HepG2 (cell line): Measurements from ENCODE around the gene CLCN1. TPM values are rescaled to one million over a fixed set of nuclear protein-coding genes. Genes with fewer than 3 reads are reported as not detected.

Experiments used
- ARID3A ChIP-seq: IDR thresholded peaks from 2 replicates; pipeline ENCODE4 v1.6.1; 2012; ENCODE audit warnings: low read depth, low read length, improper control_type of control experiment
- ATAD3A ChIP-seq: sonication (generic); formaldehyde crosslinking; IDR thresholded peaks from 2 replicates; pipeline ENCODE4 v1.4.0; 2020; ENCODE audit warnings: missing genetic modification reagents
- JDP2 ChIP-seq: sonication (generic); formaldehyde crosslinking; IDR thresholded peaks from 2 replicates; pipeline ENCODE4 v1.8.1; 2022; ENCODE audit warnings: missing genetic modification reagents, borderline replicate concordance
- KMT2A ChIP-seq: sonication (generic); formaldehyde crosslinking; IDR thresholded peaks from 2 replicates; pipeline ENCODE4 v1.4.0; 2020; ENCODE audit warnings: missing genetic modification reagents
- NFE2L2 ChIP-seq: fragments of 150-350 bp; IDR thresholded peaks from 2 replicates; pipeline ENCODE4 v1.6.1; 2014; ENCODE audit warnings: low read length
- NR2F1 ChIP-seq, 2 experiments: fragments of 450-650 bp in 1 of 2; formaldehyde crosslinking in 1 of 2; IDR thresholded peaks; 2 replicates each; pipeline versions ENCODE4 v1.5.0 to v1.6.1; 2016 to 2020; ENCODE audit warnings: mild to moderate bottlenecking in 1 of 2, missing compliant biosample characterization in 1 of 2, missing genetic modification reagents in 1 of 2, moderate library complexity in 1 of 2
- PITX1 ChIP-seq: sonication (generic); formaldehyde crosslinking; IDR thresholded peaks from 2 replicates; pipeline ENCODE4 v1.5.1; 2020; ENCODE audit warnings: mild to moderate bottlenecking, missing genetic modification reagents
- POGK ChIP-seq: sonication (generic); formaldehyde crosslinking; conservative IDR thresholded peaks from 2 replicates; pipeline ENCODE4 v1.8.0; 2022; ENCODE audit warnings: mild to moderate bottlenecking, moderate library complexity, missing genetic modification reagents
- SMARCC2 ChIP-seq: fragments of 450-650 bp; IDR thresholded peaks from 2 replicates; pipeline ENCODE4 v1.6.1; 2017; ENCODE audit warnings: antibody characterized with exemption, mild to moderate bottlenecking
- SMC3 ChIP-seq: IDR thresholded peaks from 2 replicates; pipeline ENCODE4 v1.6.1; 2011; ENCODE audit warnings: low read length, improper control_type of control experiment
- ZBTB37 ChIP-seq: sonication (generic); formaldehyde crosslinking; IDR thresholded peaks from 2 replicates; pipeline ENCODE4 v1.4.0; 2020; ENCODE audit warnings: mild to moderate bottlenecking, missing genetic modification reagents
- ZEB1 ChIP-seq: IDR thresholded peaks from 2 replicates; pipeline ENCODE4 v1.6.1; 2012; ENCODE audit warnings: mild to moderate bottlenecking, low read depth, inconsistent platforms; ENCODE audit not compliant: insufficient replicate concordance
- ZFP90 ChIP-seq: sonication (generic); formaldehyde crosslinking; IDR thresholded peaks from 2 replicates; pipeline ENCODE4 v1.8.0; 2022; ENCODE audit warnings: missing genetic modification reagents, mild to moderate bottlenecking, inconsistent platforms, borderline replicate concordance
- ZNF484 ChIP-seq: sonication (generic); formaldehyde crosslinking; IDR thresholded peaks from 2 replicates; pipeline ENCODE4 v1.5.1; 2020; ENCODE audit warnings: mild to moderate bottlenecking, low read depth, missing genetic modification reagents, borderline replicate concordance
- ZNF589 ChIP-seq: sonication (generic); formaldehyde crosslinking; conservative IDR thresholded peaks from 2 replicates; pipeline ENCODE4 v1.8.0; 2022; ENCODE audit warnings: mild to moderate bottlenecking, moderate library complexity, missing genetic modification reagents
- ZNF615 ChIP-seq: sonication (generic); formaldehyde crosslinking; IDR thresholded peaks from 2 replicates; pipeline ENCODE4 v1.5.0; 2020; ENCODE audit warnings: mild to moderate bottlenecking, missing genetic modification reagents, borderline replicate concordance
- ZSCAN22 ChIP-seq: sonication (generic); formaldehyde crosslinking; IDR thresholded peaks from 2 replicates; pipeline ENCODE4 v1.4.0; 2020; ENCODE audit warnings: mild to moderate bottlenecking, missing genetic modification reagents
- polyA plus RNA-seq, 8 experiments: library from polyadenylated mRNA; depleted of rRNA in 3 of 8; stranded (reverse) in 7 of 8; unstranded in 1 of 8; fragments of >200 nt; fragmentation: Illumina TruSeq in 4 of 8; extraction: Trizol in 4 of 8; gene quantifications; 2 replicates each; pipeline versions ENCODE4 v1.2.1 to v1.2.3, GENCODE V29; 2011 to 2016; ENCODE audit warnings: low read depth in 4 of 8, missing spikeins in 1 of 8, mixed read lengths in 1 of 8; ENCODE audit not compliant: insufficient read depth in 1 of 8
- total RNA-seq, 5 experiments: library from RNA; depleted of rRNA; stranded (reverse); fragments of >200 nt; fragmentation: Illumina TruSeq; extraction: Trizol; gene quantifications; 2 replicates each; pipeline ENCODE4 v1.2.3, GENCODE V29; 2016; ENCODE audit warnings: low read depth in 1 of 5
- TF ChIP-seq, protein P1 (sequence below): sonication (generic); formaldehyde crosslinking; IDR thresholded peaks from 2 replicates; pipeline ENCODE4 v1.4.0; 2020; ENCODE audit warnings: missing genetic modification reagents, mild to moderate bottlenecking, borderline replicate concordance
- TF ChIP-seq, protein P2 (sequence below): IDR thresholded peaks from 2 replicates; pipeline ENCODE4 v1.6.1; 2016; ENCODE audit warnings: control low read depth
- TF ChIP-seq, protein P3 (sequence below): sonication (generic); formaldehyde crosslinking; IDR thresholded peaks from 2 replicates; pipeline ENCODE4 v1.4.0; 2020; ENCODE audit warnings: mild to moderate bottlenecking, missing genetic modification reagents

CLCN1 gene
- total and polyA plus RNA-seq, 2 of the 13 experiments (the other 11 are each of a cell fraction or from before 2014, with no cell fraction given) = 0.01 TPM; not detected in 1

DNA sequence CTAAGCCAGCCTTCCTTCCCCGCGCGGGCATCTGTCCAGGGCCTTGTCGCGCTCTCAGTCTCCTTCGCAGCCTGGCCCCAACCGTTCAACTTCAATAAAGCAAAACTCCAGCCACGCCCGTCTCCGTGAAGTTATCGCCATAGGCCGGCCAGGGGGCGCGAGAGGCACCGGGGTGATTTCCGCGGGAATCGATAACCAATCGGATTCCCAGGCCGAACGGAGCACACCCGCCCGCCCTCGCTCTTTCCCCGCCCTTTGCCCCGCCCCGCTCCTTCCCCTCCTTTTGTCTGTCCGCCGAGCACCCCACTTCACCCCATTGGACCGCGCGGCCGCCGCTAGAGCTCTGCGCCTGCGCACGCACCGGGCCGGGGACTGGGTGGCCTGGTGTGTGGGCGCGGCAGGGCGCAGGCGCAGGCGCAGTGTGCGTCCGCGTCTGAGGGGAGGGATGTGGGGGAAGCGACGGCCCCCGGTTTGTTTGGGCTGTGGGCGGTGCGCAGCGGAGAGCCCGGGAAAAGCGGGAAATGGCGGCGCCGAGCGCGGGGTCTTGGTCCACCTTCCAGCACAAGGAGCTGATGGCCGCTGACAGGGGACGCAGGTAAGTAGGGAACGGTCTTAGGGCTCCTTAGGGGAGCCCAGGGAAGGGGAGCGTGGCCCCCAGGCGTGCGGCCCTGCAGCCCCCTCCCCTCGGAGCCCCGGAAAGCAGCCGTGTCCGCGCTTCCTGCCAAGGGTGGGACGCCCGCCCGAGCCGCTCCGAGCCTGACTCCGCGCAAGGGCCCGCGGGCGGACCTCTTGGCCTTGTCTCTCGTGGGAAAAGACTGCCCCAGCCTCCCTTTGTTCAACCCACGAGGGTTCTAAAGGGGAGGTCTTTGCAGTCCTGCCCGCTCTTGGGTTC, 27.7 kb upstream of the CLCN1 start, which contains the start of gene CASP2 (continued):
- TF ChIP-seq PITX1 (CRISPR knock-in tag) (peak; percentile 18; the same call in 1 of the 2 replicates), ZEB1 (no peak), ZNF615 (CRISPR knock-in tag) (no peak), SMARCC2 (no peak), ZNF484 (CRISPR knock-in tag) (0 out of 2 replicates have a peak, but pooled peaks have one; percentile 33), ZSCAN22 (CRISPR knock-in tag) (no peak), POGK (CRISPR knock-in tag) (peak; percentile 58), NR2F1 (CRISPR knock-in tag; IDR thresholded peaks at IDR 0.05) (no peak), KMT2A (CRISPR knock-in tag) (peak; percentile 89), ZBTB37 (CRISPR knock-in tag) (no peak), ZFP90 (CRISPR knock-in tag) (peak; percentile 53; the same call in 1 of the 2 replicates), ZNF589 (CRISPR knock-in tag) (peak; percentile 88), ARID3A (no peak), SMC3 (no peak), NFE2L2 (no peak), JDP2 (CRISPR knock-in tag) (no peak), ATAD3A (CRISPR knock-in tag) (no peak)
- TF ChIP-seq, protein P1, sequence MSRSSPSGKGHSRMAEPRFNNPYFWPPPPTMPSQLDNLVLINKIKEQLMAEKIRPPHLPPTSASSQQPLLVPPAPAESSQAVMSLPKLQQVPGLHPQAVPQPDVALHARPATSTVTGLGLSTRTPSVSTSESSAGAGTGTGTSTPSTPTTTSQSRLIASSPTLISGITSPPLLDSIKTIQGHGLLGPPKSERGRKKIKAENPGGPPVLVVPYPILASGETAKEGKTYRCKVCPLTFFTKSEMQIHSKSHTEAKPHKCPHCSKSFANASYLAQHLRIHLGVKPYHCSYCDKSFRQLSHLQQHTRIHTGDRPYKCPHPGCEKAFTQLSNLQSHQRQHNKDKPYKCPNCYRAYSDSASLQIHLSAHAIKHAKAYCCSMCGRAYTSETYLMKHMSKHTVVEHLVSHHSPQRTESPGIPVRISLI (CRISPR knock-in tag) = no peak; the same call in 1 of the 2 replicates
- TF ChIP-seq, protein P2, sequence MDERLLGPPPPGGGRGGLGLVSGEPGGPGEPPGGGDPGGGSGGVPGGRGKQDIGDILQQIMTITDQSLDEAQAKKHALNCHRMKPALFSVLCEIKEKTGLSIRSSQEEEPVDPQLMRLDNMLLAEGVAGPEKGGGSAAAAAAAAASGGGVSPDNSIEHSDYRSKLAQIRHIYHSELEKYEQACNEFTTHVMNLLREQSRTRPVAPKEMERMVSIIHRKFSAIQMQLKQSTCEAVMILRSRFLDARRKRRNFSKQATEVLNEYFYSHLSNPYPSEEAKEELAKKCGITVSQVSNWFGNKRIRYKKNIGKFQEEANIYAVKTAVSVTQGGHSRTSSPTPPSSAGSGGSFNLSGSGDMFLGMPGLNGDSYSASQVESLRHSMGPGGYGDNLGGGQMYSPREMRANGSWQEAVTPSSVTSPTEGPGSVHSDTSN = no peak
- TF ChIP-seq, protein P3, sequence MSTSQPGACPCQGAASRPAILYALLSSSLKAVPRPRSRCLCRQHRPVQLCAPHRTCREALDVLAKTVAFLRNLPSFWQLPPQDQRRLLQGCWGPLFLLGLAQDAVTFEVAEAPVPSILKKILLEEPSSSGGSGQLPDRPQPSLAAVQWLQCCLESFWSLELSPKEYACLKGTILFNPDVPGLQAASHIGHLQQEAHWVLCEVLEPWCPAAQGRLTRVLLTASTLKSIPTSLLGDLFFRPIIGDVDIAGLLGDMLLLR = 0 out of 2 replicates have a peak, but pooled peaks have one; percentile 8
